Measurements from ENCODE around the gene ATOH8.

Gene ATOH8

GRCh38 chr2:85754313-85755095 is 713 bp downstream of the ATOH8 start:
- no peak for DNase-seq (ENCODE audit: low read depth)

GRCh38 chr2:85755122-85756027 is 1.6 kb downstream of the ATOH8 start:
- DNase-seq (ENCODE audit: low read depth) = no peak

- no peak for DNase-seq (ENCODE audit: low read depth)
These were observed 2.4 kb downstream of the ATOH8 start for GRCh38 chr2:85756195-85756594.

DNA sequence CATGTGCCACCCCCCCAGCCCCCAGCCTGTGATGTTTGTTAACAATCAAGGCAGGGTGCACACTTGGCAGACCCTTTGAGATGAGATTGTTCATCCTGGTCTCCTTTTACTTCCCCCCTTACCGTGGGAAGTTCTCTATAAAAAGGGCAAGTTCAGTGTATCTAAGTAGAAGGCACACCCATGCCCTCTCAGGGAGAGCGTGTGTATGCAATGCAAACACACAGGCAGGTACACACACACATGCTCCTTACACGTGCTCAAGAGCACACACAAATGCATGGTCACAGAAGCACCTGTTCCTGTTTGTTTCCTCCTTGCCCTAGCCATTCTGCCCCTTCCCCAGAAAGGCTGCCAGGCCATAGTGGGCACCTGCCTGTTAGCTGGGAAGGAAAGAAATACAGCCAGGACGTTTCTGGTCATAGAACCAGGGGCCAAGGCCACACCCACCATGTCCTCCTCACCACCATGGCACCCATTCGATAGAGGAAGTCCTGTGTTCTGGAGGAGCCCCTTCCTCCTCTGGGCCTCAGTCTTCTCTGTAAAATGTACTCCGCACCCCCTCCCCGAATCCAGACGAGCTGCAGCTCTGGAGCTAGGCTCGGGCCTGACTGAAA is 3.1 kb downstream of the ATOH8 start:
- no peak for DNase-seq (ENCODE audit: low read depth)

- no peak for DNase-seq (ENCODE audit: low read depth)
These were observed 4.1 kb downstream of the ATOH8 start for GRCh38 chr2:85757860-85758259.

DNA sequence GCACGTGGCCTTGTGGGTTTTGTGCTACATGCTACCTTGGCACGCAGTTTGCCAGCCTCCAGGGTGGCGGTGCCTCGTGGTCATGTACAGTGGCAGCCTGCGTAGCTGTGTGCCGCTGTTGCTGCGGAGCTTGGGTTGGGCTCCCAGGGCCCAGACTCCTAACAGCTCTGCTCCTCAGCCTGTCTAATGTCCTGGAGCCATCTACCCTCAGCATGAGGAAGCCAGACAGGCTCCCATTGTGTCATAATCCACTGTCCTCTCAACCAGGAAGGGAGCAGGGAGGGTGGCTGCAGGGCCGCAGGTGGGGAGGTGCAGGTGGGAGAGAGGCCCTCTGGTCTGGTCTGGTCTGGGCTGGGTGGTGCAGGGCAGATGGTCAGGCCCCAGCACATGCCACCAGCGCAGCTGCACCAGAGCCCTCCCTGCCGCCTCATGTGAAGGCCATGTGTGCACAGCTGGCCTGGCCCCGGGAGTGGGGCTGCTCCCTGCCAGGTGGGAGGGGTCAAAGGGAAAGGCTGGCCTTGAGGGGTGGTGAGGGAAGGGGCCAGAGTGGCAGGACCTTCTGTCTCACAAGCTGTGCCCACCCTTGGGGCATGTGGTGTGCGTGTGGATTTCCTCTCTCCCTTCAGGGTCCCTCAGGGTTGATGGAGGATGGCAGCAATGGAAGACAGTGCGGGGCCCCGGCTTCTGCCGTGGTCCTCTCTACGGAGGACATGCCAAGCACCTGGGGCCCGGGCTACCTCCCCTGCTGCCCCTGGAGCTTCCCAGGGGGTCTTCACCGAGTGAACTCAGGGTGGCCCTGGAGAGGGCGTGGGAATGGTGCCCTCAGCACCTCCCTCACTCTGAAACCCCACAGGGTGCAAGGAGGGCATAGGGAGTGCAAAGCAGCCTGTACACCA is 4.8 kb downstream of the ATOH8 start:
- no peak for DNase-seq (ENCODE audit: low read depth)

DNA sequence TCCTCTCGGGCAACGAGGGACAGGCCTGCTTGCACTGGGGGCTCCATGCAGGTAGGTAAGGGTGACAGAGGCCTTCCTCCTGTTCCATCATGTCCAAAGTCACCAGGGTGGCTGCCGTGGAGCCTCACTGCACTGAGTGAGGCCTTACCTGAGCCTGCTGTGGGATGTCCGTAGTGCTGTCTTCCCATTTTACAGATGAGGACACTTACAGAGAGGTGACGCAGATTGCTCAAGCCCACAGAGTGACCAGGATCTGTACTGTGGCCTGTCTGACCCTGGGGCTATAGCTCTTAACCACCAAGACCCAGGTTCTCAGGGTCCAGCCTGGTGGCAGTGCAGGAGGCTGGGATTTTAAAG is 5.4 kb downstream of the ATOH8 start:
- DNase-seq (ENCODE audit: low read depth) = no peak

DNA sequence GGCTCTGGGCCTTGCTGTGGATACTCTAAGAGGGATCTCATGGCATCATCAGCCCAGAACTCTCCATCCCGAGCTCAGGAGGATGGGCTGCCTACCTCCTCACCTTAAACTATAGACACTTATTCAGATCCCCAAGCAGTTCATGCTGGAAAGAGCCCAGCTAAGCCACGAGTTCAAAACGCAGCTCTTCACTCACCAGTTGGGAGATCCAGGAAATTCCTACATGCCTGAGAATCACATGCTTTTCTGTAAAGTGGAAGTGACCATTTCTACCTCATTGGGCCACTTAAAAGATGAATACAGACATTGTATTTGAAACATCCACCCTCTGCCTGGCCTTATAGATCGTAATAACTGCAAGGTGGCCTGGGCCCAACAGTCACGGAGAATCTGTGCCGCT is 6.6 kb downstream of the ATOH8 start:
- DNase-seq (ENCODE audit: low read depth) = no peak

- no peak for DNase-seq (ENCODE audit: low read depth)
These were observed 7.1 kb downstream of the ATOH8 start for GRCh38 chr2:85760872-85761271.

- DNase-seq (ENCODE audit: low read depth) = no peak
These were observed 7.7 kb downstream of the ATOH8 start for GRCh38 chr2:85761512-85761944.

DNA sequence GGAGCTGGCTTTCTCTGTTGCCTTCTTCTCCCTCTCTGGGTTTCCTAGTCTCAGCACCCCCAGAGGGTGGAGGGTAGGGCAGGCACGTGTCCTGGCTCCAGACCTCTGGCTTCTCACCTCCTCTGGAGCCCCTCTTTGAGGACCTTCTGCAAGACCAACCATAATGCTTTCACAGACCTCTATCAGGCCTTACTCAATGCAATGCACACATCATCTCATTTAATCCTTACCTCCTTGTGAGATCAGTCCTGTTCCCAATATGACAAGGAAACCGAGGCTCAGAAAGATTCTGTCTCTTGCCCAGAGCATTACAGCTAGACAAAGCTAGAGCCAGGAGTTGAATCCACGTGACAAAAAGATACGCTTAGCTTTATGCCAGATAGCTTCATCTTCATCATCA is 8.2 kb downstream of the ATOH8 start:
- no peak for DNase-seq (ENCODE audit: low read depth)

DNA sequence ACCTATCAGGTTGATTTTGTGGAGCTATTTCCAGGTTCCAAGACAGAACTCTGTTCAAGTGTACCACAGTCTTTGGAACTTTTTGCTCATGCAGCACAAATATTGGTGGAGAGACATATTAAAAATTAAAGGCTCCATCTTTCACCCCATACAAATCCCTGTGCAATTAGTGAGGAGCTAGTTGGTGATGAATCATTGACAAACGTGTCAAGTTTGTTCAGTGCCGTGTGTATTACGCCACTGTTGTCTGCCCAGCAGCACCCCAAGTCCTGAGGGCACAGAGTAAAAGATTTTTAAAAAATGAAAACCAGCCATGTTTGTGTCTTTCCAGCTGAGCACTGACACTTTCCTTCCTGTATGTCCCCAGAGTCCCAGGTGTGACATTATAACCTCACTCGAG is 9.3 kb downstream of the ATOH8 start:
- DNase-seq (ENCODE audit: low read depth) = no peak

DNA sequence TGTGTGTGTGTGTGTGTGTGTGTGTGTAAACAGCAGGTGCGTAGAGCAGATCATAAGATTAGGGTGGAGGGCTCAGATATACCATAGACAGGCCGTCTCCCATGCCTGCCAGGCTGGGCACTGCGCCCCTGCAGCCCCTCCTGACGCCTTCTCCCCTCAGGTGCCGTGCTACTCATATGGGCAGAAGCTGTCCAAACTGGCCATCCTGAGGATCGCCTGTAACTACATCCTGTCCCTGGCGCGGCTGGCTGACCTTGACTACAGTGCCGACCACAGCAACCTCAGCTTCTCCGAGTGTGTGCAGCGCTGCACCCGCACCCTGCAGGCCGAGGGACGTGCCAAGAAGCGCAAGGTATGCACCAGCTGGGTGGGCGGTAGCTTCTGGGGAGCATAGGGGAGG is 10.0 kb downstream of the ATOH8 start:
- no peak for DNase-seq (ENCODE audit: low read depth)

GRCh38 chr2:85765081-85765731 is 11.4 kb downstream of the ATOH8 start:
- no peak for DNase-seq (ENCODE audit: low read depth)

DNA sequence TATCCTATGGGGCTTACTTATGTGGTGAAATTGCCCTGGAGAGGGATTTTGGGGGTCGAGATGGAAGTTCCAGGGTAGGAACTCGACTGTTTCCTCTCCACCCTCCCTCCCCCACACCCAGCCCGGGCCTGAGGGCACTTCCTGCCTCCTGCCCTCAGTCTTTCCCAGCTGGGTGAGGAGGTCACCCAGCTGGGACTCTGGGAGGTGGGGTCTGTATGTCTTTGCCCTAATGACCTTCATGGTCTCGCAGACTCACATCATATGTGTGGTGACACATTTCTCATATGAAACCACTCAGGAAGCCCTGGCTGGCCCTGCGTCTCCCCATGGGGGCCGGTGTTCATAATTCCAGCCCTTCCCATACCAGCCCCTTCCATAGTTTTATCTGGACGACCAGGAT is 12.4 kb downstream of the ATOH8 start:
- no peak for DNase-seq (ENCODE audit: low read depth)

DNA sequence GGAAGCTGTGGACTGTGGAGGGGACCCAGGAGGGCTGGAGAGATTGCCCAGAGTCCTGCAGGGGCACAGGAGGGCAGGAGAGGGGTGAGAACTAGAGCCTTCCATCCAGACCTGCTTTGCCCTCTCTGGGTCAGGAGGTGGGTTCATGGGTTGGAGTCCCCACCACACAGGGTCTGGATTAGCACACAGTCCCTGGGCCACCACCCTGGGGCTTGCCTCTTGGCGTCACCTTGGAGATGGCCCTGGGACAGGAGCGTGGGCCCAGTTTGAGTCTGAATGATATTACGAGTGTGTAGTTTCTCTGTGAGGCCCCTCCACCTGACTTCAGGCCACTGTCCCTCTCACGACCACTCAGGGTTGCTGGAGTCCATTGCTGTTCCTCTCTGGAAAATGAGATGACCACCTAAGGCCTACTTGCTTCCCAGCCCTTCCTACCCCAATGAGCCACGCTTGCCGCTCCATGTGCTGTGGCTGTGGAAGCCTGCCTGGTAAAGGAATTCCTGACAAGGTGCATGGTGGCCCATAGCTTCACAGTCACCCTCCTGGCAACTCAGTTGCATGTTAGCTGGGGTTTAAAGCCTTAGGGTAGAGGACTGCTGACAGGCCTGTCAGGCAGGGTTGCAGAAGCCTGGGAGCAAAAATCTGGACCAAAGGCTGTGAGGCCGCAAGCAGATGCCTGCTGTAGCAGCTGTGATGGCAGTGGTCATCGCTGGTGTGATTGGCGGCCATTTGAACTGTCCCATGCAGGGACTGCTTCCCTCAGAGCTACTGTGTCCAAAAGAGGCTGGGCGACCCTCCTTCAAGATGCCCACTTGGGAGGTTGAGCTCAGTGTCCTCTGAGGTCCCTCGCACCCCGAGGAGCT is 14.2 kb downstream of the ATOH8 start:
- no peak for DNase-seq (ENCODE audit: low read depth)

- no peak for DNase-seq (ENCODE audit: low read depth)
These were observed 14.9 kb downstream of the ATOH8 start for GRCh38 chr2:85768713-85769112.

DNA sequence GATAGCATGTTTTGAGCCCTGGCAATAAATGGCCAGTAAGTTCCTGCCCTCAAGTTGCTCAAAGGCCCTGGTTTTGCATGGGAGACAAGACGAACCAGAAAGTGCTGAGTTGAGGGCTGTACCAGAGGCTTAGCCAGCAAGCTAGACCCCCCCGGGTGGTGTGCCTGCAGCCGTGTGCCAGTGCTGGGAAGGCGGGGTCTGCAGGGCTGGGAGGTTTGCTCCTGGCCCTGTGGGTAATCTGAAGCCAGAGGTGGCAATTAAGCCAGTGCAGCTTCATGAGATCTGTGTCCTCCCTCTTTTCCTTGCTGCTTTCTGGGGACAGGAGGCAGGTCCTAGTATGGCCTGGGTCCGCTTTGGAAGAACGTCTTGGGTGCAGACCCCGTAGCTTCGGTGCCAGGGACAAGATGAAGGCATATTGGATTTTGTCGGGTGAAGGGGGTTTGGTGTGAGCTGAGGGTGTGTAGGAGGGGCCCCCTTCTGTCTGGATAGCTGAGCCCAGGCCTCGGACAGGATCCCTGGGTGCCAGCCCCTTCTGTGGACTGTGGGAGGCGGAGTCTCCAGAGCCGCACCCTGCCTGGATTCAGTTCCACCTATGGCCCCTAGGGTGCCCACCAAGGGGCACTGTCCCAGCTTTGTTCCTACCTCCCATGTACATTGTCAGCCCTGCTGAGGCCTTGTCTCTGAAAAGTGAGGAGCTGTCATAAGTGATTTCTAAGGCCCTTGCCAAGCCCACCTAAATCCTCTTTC is 15.6 kb downstream of the ATOH8 start:
- DNase-seq (ENCODE audit: low read depth) = no peak

- no peak for DNase-seq (ENCODE audit: low read depth)
These were observed 16.2 kb downstream of the ATOH8 start for GRCh38 chr2:85769983-85770362.

DNA sequence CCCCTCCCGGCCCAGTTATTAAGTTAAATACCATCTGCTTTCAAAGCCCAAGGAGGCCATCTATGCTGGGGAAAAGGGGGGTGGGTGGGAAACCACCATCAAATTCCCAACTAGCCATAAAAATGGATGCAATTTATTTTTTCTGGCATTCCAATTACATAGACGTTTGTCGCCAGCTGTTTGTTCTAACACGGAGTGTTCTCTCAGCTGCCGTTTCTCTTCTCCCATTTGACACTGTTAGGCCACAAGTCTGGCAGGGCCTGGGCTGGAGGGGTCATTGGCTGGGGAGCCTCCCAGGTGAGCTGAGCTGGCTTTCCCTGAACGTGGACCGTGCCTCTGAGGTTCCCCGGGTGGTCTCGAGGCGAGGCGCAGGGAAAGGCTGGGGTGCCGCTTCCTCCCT is 16.6 kb downstream of the ATOH8 start:
- DNase-seq (ENCODE audit: low read depth) = no peak

Data from stromal cell of bone marrow (primary cell).